SK-N-SH (cell line): ENCODE results near the gene MYO1E.

Experiments
- CTCF ChIP-seq: fragments of 200-600 bp; sonication (generic); IDR thresholded peaks from 2 replicates; pipeline ENCODE4 v1.6.1; 2017; ENCODE audit warnings: antibody characterized with exemption, mild to moderate bottlenecking, moderate library complexity
- ELF1 ChIP-seq: IDR thresholded peaks from 2 replicates; pipeline ENCODE4 v1.4.0; 2012
- EP300 ChIP-seq, 2 experiments: IDR thresholded peaks; 2 replicates each; pipeline versions ENCODE4 v1.4.0 to v1.6.1; 2012; ENCODE audit warnings: borderline replicate concordance in 1 of 2, low read depth in 1 of 2, low read length in 1 of 2
- EZH2phosphoT487 ChIP-seq: fragments of 200-600 bp; sonication (generic); IDR thresholded peaks from 2 replicates; pipeline ENCODE4 v1.6.1; 2017; ENCODE audit warnings: low read depth, mixed run types, mild to moderate bottlenecking, antibody characterized with exemption, moderate library complexity, borderline replicate concordance
- GABPA ChIP-seq: IDR thresholded peaks from 2 replicates; pipeline ENCODE4 v1.4.0; 2012; ENCODE audit warnings: low read depth, mild to moderate bottlenecking
- NFIC ChIP-seq: IDR thresholded peaks from 2 replicates; pipeline ENCODE4 v1.4.0; 2012; ENCODE audit warnings: borderline replicate concordance
- NRF1 ChIP-seq: IDR thresholded peaks from 2 replicates; pipeline ENCODE4 v1.6.1; 2012; ENCODE audit warnings: low read depth, mild to moderate bottlenecking, low read length
- RFX5 ChIP-seq: IDR thresholded peaks from 2 replicates; pipeline ENCODE4 v1.6.1; 2012; ENCODE audit warnings: mild to moderate bottlenecking, improper control_type of control experiment, low read length
- SIN3A ChIP-seq: IDR thresholded peaks from 2 replicates; pipeline ENCODE4 v1.6.1; 2012; ENCODE audit warnings: low read depth, mild to moderate bottlenecking, low read length, moderate library complexity, borderline replicate concordance
- SMC3 ChIP-seq: IDR thresholded peaks from 2 replicates; pipeline ENCODE4 v1.6.1; 2012; ENCODE audit warnings: low read depth, low read length, improper control_type of control experiment
- TAF1 ChIP-seq: IDR thresholded peaks from 2 replicates; pipeline ENCODE4 v1.6.1; 2012; ENCODE audit warnings: low read depth, mild to moderate bottlenecking, low read length, moderate library complexity, borderline replicate concordance
- TF ChIP-seq, protein P1 (sequence below): IDR thresholded peaks from 2 replicates; pipeline ENCODE4 v1.4.0; 2012; ENCODE audit warnings: low read depth, borderline replicate concordance
- TF ChIP-seq, protein P2 (sequence below): IDR thresholded peaks from 2 replicates; pipeline ENCODE4 v1.4.0; 2012; ENCODE audit warnings: low read depth
- TF ChIP-seq, protein P3 (sequence below): fragments of 150-350 bp; IDR thresholded peaks from 2 replicates; pipeline ENCODE4 v1.6.1; 2017; ENCODE audit warnings: antibody characterized with exemption, low read length, low read depth, borderline replicate concordance

DNA sequence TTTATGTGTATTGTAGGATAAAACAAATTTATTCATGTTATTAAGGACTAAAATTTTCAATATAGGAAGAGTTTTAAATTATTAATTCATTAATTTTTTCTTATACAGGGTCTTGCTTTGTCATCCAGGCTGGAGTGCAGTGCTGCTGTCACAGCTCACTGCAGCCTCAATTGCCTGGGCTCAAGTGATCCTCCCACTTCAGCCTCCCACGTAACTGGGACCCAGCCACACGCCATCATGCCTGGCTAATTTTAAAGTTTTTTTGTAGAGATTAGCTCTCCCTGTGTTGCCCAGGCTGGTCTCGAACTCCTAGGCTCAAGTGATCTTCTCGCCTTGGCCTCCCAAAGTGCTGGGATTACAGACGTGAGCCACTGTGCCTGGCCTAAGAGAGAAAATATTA is 253.0 kb downstream of the MYO1E start:
- TF ChIP-seq EZH2phosphoT487, result no peak
- TF ChIP-seq NRF1, result no peak
- no peak for TF ChIP-seq RFX5
- no peak for TF ChIP-seq TAF1
- TF ChIP-seq, protein P1, sequence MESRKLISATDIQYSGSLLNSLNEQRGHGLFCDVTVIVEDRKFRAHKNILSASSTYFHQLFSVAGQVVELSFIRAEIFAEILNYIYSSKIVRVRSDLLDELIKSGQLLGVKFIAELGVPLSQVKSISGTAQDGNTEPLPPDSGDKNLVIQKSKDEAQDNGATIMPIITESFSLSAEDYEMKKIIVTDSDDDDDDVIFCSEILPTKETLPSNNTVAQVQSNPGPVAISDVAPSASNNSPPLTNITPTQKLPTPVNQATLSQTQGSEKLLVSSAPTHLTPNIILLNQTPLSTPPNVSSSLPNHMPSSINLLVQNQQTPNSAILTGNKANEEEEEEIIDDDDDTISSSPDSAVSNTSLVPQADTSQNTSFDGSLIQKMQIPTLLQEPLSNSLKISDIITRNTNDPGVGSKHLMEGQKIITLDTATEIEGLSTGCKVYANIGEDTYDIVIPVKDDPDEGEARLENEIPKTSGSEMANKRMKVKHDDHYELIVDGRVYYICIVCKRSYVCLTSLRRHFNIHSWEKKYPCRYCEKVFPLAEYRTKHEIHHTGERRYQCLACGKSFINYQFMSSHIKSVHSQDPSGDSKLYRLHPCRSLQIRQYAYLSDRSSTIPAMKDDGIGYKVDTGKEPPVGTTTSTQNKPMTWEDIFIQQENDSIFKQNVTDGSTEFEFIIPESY, result no peak
- TF ChIP-seq GABPA, result no peak
- TF ChIP-seq EP300 (IDR thresholded peaks at IDR 0.05; ENCODE audit: borderline replicate concordance in 1 of 2, low read depth in 1 of 2, low read length in 1 of 2), result no peak
- TF ChIP-seq SIN3A, result no peak
- no peak for TF ChIP-seq CTCF
- TF ChIP-seq, protein P2, sequence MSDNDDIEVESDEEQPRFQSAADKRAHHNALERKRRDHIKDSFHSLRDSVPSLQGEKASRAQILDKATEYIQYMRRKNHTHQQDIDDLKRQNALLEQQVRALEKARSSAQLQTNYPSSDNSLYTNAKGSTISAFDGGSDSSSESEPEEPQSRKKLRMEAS, result no peak
- no peak for TF ChIP-seq ELF1
- TF ChIP-seq SMC3, result no peak
- TF ChIP-seq NFIC, result no peak
- TF ChIP-seq, protein P3, sequence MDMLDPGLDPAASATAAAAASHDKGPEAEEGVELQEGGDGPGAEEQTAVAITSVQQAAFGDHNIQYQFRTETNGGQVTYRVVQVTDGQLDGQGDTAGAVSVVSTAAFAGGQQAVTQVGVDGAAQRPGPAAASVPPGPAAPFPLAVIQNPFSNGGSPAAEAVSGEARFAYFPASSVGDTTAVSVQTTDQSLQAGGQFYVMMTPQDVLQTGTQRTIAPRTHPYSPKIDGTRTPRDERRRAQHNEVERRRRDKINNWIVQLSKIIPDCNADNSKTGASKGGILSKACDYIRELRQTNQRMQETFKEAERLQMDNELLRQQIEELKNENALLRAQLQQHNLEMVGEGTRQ, result no peak
